Ishikawa (cell line): ENCODE data around the gene FHIT.

Experiments used
- CEBPB ChIP-seq: IDR thresholded peaks from 2 replicates; pipeline ENCODE4 v1.6.1; 2012
- CREB1 ChIP-seq: IDR thresholded peaks from 2 replicates; pipeline ENCODE4 v1.6.1; 2012; ENCODE audit warnings: low read depth
- EGR1 ChIP-seq: IDR thresholded peaks from 2 replicates; pipeline ENCODE4 v1.6.1; 2012
- EP300 ChIP-seq: IDR thresholded peaks from 2 replicates; pipeline ENCODE4 v1.6.1; 2012; ENCODE audit warnings: borderline replicate concordance
- FOXM1 ChIP-seq: IDR thresholded peaks from 2 replicates; pipeline ENCODE4 v1.6.1; 2012; ENCODE audit warnings: low read depth, borderline replicate concordance
- MAX ChIP-seq: IDR thresholded peaks from 2 replicates; pipeline ENCODE4 v1.6.1; 2012
- NFIC ChIP-seq: IDR thresholded peaks from 2 replicates; pipeline ENCODE4 v1.6.1; 2012
- RAD21 ChIP-seq: IDR thresholded peaks from 2 replicates; pipeline ENCODE4 v1.6.1; 2012; ENCODE audit warnings: low read depth
- REST ChIP-seq: IDR thresholded peaks from 2 replicates; pipeline ENCODE4 v1.6.1; 2012; ENCODE audit warnings: low read depth, mild to moderate bottlenecking
- TAF1 ChIP-seq: IDR thresholded peaks from 2 replicates; pipeline ENCODE4 v1.6.1; 2012; ENCODE audit warnings: low read depth, mild to moderate bottlenecking
- TCF12 ChIP-seq: IDR thresholded peaks from 2 replicates; pipeline ENCODE4 v1.6.1; 2012; ENCODE audit warnings: low read depth
- TEAD4 ChIP-seq: IDR thresholded peaks from 2 replicates; pipeline ENCODE4 v1.6.1; 2012
- USF1 ChIP-seq: IDR thresholded peaks from 2 replicates; pipeline ENCODE4 v1.6.1; 2012
- YY1 ChIP-seq: IDR thresholded peaks from 2 replicates; pipeline ENCODE4 v1.6.1; 2012; ENCODE audit warnings: low read depth
- ZBTB7A ChIP-seq: IDR thresholded peaks from 2 replicates; pipeline ENCODE4 v1.6.1; 2012; ENCODE audit warnings: low read depth

The FHIT gene

GRCh38 chr3:59769127-59769750 is 1482.0 kb downstream of the FHIT start:
- TF ChIP-seq USF1 (no peak), NFIC (no peak), RAD21 (no peak)

- TF ChIP-seq CEBPB: no peak
- TF ChIP-seq FOXM1: no peak
- no peak for TF ChIP-seq ZBTB7A
- no peak for TF ChIP-seq EGR1
- no peak for TF ChIP-seq YY1
- TF ChIP-seq TCF12: no peak
- TF ChIP-seq REST: no peak
- TF ChIP-seq USF1: no peak
- no peak for TF ChIP-seq EP300
- no peak for TF ChIP-seq RAD21
Observed at GRCh38 chr3:59766200-59766872, 1484.9 kb downstream of the FHIT start.

GRCh38 chr3:59764171-59764570 is 1487.1 kb downstream of the FHIT start:
- TF ChIP-seq NFIC (no peak), ZBTB7A (no peak), TCF12 (no peak), TEAD4 (no peak), TAF1 (no peak), EP300 (no peak), CEBPB (no peak), EGR1 (no peak), YY1 (no peak), FOXM1 (no peak)

- TF ChIP-seq FOXM1 (no peak), EP300 (no peak), YY1 (no peak), ZBTB7A (no peak)
Observed at GRCh38 chr3:59762941-59763340, 1488.3 kb downstream of the FHIT start.

- no peak for TF ChIP-seq CREB1
- no peak for TF ChIP-seq FOXM1
- no peak for TF ChIP-seq NFIC
- TF ChIP-seq EP300: no peak
- TF ChIP-seq RAD21: no peak
- TF ChIP-seq YY1: no peak
- TF ChIP-seq CEBPB: no peak
- no peak for TF ChIP-seq TAF1
Observed at GRCh38 chr3:59759298-59760031, 1491.8 kb downstream of the FHIT start.

- TF ChIP-seq CREB1 (no peak), MAX (no peak), YY1 (no peak), RAD21 (no peak)
Observed at GRCh38 chr3:59758672-59759071, 1492.6 kb downstream of the FHIT start.

GRCh38 chr3:59756934-59757333 is 1494.3 kb downstream of the FHIT start:
- TF ChIP-seq EP300: no peak
- TF ChIP-seq RAD21: no peak
- no peak for TF ChIP-seq CREB1
- TF ChIP-seq FOXM1: no peak
- no peak for TF ChIP-seq NFIC
- TF ChIP-seq TEAD4: no peak
- no peak for TF ChIP-seq MAX
- TF ChIP-seq ZBTB7A: no peak
- no peak for TF ChIP-seq USF1
- TF ChIP-seq TCF12: no peak
